Stimulated activated CD8-positive, alpha-beta memory T cell treated with anti-CD3 and anti-CD28 coated beads, Interleukin-15, amount 100 ng/mL, for 48 hours (primary cell): ENCODE measurements around the gene TSFM.
"Not testable (repeated sequence)": the region's sequence is repeated elsewhere in the genome, so short reads cannot be mapped to it uniquely, and the experiment has no call there.

Experiments
- DNase-seq, 2 donors: peaks; one replicate each; pipeline ENCODE4 v3.0.0-alpha.2; 2020; ENCODE audit warnings: low read depth in 2 of 2

Gene TSFM

GRCh38 chr12:57815177-57816000 is 32.8 kb downstream of the TSFM start:
- DNase-seq, result no peak

GRCh38 chr12:57816001-57816854 is 33.6 kb downstream of the TSFM start:
- no peak for DNase-seq

GRCh38 chr12:57816855-57817151 is 34.2 kb downstream of the TSFM start:
- DNase-seq, result no peak

- no peak for DNase-seq
Observed at GRCh38 chr12:57817261-57817989, 34.8 kb downstream of the TSFM start.

- DNase-seq, result not testable (repeated sequence)
Observed at GRCh38 chr12:57817990-57818331, 35.4 kb downstream of the TSFM start.

GRCh38 chr12:57820119-57820518 is 37.5 kb downstream of the TSFM start:
- DNase-seq, result not testable (repeated sequence)

GRCh38 chr12:57821015-57821414 is 38.4 kb downstream of the TSFM start:
- not testable (repeated sequence) for DNase-seq

GRCh38 chr12:57821474-57822214 is 39.1 kb downstream of the TSFM start:
- DNase-seq, result no peak

- no peak for DNase-seq
Observed at GRCh38 chr12:57822392-57823130, 40.0 kb downstream of the TSFM start.

GRCh38 chr12:57823131-57823907 is 40.7 kb downstream of the TSFM start:
- DNase-seq, result no peak

- no peak for DNase-seq
Observed at GRCh38 chr12:57823908-57824640, 41.5 kb downstream of the TSFM start.

GRCh38 chr12:57825451-57825850 is 42.9 kb downstream of the TSFM start:
- DNase-seq, result no peak

- no peak for DNase-seq
Observed at GRCh38 chr12:57826400-57826799, 43.8 kb downstream of the TSFM start.

- DNase-seq, result no peak
Observed at GRCh38 chr12:57826966-57827365, 44.4 kb downstream of the TSFM start.

GRCh38 chr12:57829025-57829777 is 46.6 kb downstream of the TSFM start:
- DNase-seq, result no peak

- no peak for DNase-seq
Observed at GRCh38 chr12:57830393-57830792, 47.8 kb downstream of the TSFM start.

GRCh38 chr12:57832966-57833365 is 50.4 kb downstream of the TSFM start:
- no peak for DNase-seq

- DNase-seq, result no peak
Observed at GRCh38 chr12:57833672-57834071, 51.1 kb downstream of the TSFM start.
